ENCODE data around the gene CSK. TPM values are rescaled to one million over a fixed set of nuclear protein-coding genes. Genes with fewer than 3 reads are reported as not detected.

The CSK gene
- polyA plus RNA-seq, 4 donors, result 39.4 to 76.8 (median 53.2) TPM

GRCh38 chr15:74773731-74774252, 8.1 kb upstream of the CSK start:
- Histone ChIP-seq H3K4me3 (ENCODE audit: low read depth in 1 of 3, low read length in 3 of 3) (no peak overlapping the region), H3K36me3 (ENCODE audit: control insufficient read depth in 3 of 3, insufficient read depth in 2 of 3, low read depth in 1 of 3, low read length in 3 of 3) (peaks cover 0 to 3% (median 0%) of the 10 kb centered on the region in 3 donors), H3K27ac (ENCODE audit: low read depth in 1 of 3, low read length in 2 of 3) (peak overlapping the region in 1 of 3 donors; percentile 77), H3K27me3 (ENCODE audit: control insufficient read depth in 3 of 3, insufficient read depth in 3 of 3, low read length in 3 of 3) (no peaks in the 10 kb centered on the region), H3K9me3 (ENCODE audit: control insufficient read depth in 2 of 2, insufficient read depth in 1 of 2, low read depth in 1 of 2, low read length in 1 of 2) (no peaks in the 10 kb centered on the region), H3K4me1 (ENCODE audit: control insufficient read depth in 3 of 3, insufficient read depth in 2 of 3, low read depth in 1 of 3, low read length in 2 of 3) (peaks cover 8 to 44% (median 14%) of the 10 kb centered on the region in 3 donors)
- DNase-seq (peak; percentile 36 to 64), FAIRE-seq (no peak)
- 22 to 60% (median 35%) methylated on average over 5 of the region's 5 CpGs for WGBS, 3 donors

DNA sequence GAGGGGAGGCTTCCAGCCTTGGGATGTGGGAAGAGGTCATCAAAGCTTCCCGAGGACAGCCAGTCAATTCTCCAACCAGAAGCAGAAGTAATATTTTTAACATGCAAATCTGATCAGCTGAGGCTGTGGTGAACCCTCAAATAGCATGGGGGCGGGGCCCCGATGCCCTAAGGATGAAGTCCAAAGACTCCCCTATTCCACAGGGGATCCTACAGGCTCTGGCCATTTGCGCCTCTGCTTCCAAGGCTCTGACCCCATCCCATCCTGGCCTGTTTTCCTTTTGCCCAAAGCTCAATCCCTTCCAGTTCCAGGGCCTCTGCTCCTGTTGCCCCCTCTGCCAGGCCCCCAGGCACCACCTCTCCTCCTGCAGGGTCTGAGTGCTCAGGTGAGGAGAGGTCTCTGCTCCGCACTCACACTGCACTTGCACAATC, 6.7 kb upstream of the CSK start:
- H3K4me3 ChIP-seq (ENCODE audit: low read depth in 1 of 3, low read length in 3 of 3), result no peak overlapping the region
- FAIRE-seq (no peak), DNase-seq (no peak)
- H3K4me1 ChIP-seq (ENCODE audit: control insufficient read depth in 3 of 3, insufficient read depth in 2 of 3, low read depth in 1 of 3, low read length in 2 of 3), result peaks cover 8 to 54% (median 14%) of the 10 kb centered on the region in 3 donors
- H3K27me3 ChIP-seq (ENCODE audit: control insufficient read depth in 3 of 3, insufficient read depth in 3 of 3, low read length in 3 of 3), result no peaks in the 10 kb centered on the region
- 57 to 66% (median 60%) methylated on average over 5 of the region's 5 CpGs for WGBS, 3 donors
- H3K27ac ChIP-seq (ENCODE audit: low read depth in 1 of 3, low read length in 2 of 3), result no peak overlapping the region
- no peaks in the 10 kb centered on the region for H3K9me3 ChIP-seq (ENCODE audit: control insufficient read depth in 2 of 2, insufficient read depth in 1 of 2, low read depth in 1 of 2, low read length in 1 of 2)
- peaks cover 0 to 3% (median 0%) of the 10 kb centered on the region in 3 donors for H3K36me3 ChIP-seq (ENCODE audit: control insufficient read depth in 3 of 3, insufficient read depth in 2 of 3, low read depth in 1 of 3, low read length in 3 of 3)

DNA sequence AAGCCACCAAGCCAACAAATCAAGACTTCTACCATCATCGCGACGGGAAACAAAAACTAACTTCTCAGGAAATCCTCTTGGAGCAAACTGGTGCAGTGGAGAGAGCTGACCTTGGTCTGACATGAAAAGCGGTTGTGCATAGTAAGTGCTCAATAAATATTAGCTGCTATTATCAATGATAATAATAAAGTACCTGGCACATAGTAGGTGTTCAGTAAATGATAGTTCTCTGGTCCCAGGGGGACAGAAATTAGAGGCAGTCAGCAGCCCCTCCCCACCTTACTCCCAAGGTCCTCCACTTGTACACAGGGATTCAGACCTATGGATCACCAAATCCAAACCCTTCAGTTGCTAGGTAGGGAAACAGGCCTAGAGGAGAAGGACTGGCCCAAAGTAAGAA, 6.0 kb upstream of the CSK start:
- H3K27ac ChIP-seq (ENCODE audit: low read depth in 1 of 3, low read length in 2 of 3), result no peak overlapping the region
- 79 to 91% (median 85%) methylated on average over 4 of the region's 4 CpGs for WGBS, 3 donors
- peaks cover 0 to 3% (median 0%) of the 10 kb centered on the region in 3 donors for H3K36me3 ChIP-seq (ENCODE audit: control insufficient read depth in 3 of 3, insufficient read depth in 2 of 3, low read depth in 1 of 3, low read length in 3 of 3)
- peaks cover 11 to 61% (median 14%) of the 10 kb centered on the region in 3 donors for H3K4me1 ChIP-seq (ENCODE audit: control insufficient read depth in 3 of 3, insufficient read depth in 2 of 3, low read depth in 1 of 3, low read length in 2 of 3)
- H3K27me3 ChIP-seq (ENCODE audit: control insufficient read depth in 3 of 3, insufficient read depth in 3 of 3, low read length in 3 of 3), result no peaks in the 10 kb centered on the region
- FAIRE-seq (no peak), DNase-seq (no peak)
- H3K9me3 ChIP-seq (ENCODE audit: control insufficient read depth in 2 of 2, insufficient read depth in 1 of 2, low read depth in 1 of 2, low read length in 1 of 2), result no peaks in the 10 kb centered on the region
- H3K4me3 ChIP-seq (ENCODE audit: low read depth in 1 of 3, low read length in 3 of 3), result no peak overlapping the region

DNA sequence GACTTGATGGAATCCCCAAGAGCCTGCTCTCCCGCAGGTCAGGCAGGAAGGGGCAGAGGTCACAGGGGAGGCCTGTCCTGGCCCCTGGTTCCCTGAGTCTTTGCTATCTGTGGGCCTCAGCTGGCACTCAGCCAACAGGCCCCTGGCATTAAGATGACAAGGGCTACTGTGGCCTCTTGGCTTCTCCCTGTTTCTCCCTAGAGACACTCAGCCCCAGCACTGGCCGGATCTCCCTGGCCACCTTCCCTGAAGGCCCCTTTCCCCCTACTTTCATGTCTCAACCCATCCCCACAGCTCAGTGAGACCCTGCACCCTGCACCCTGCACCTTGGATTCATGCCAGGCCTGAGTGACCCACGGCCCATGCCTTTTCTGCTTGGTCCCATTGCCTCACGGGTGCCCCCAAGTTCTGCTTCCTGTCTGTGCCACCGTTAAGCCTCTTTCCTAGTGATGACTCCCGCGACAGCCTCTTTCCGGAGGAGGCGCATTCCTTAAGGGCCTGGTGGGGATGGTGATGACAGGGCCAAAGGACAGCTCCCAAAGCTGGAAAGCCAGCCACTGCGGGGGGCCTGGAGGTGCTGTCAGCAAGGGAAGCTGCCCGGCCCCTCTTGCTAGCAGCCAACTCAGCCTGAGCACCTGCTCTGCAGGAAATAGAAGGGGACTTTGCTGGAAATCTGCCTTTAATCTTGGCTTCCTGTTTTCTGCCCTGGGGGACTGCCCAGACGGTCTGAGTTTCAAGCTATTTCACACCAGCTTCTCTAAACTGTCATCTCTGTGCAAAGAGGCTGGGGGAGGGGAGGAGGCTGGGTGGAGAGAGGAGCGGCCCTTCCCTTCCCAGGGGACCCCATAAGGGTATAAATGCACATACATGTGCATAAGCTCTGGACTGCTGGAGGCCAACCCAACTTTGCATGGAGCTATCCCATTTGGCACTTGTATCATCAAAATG, 4.8 kb upstream of the CSK start:
- DNase-seq, result peak in 1 of 2 donors; percentile 43
- FAIRE-seq, result no peak
- H3K4me1 ChIP-seq (ENCODE audit: control insufficient read depth in 3 of 3, insufficient read depth in 2 of 3, low read depth in 1 of 3, low read length in 2 of 3), result peaks cover 12 to 70% (median 18%) of the 10 kb centered on the region in 3 donors

DNA sequence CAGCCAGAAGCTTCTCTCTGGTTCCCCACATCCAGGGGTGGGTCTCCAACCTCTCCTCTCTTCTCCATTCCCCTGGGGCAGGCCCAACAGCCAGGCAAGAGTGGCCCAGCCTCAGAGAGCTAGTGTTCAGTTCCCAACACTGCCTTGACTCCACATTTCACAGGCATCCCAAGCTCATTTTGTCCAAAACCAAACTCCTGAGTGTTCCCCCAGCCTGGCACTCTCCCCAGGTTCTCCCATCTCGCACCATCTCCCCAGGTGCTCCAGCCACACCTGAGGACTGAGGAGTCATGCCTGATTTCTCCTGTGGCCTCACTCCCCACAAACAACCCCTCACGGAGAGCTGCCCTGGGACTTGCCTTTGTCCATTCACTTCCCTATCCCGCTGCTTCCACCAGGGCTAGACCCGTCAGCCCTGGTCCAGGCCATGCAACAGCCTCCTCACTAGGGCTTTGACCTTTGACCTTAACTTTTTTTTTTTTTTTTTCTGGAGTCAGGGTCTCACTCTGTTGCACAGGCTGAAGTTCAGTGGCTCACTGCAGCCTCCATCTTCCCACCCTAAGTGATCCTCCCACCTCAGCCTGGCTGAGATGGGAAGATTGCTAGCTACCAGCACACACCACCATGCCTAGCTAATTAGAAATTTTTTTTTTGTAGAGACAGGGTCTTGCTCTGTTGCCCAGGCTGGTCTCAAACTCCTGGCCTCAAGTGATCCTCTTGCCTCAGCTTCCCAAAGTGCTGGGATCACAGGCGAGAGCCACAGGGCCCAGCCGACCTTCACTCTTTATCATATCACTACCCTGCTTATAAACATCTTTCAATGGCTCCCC, 3.9 kb upstream of the CSK start:
- Histone ChIP-seq H3K36me3 (ENCODE audit: control insufficient read depth in 3 of 3, insufficient read depth in 2 of 3, low read depth in 1 of 3, low read length in 3 of 3) (peaks cover 0 to 3% (median 0%) of the 10 kb centered on the region in 3 donors), H3K4me1 (ENCODE audit: control insufficient read depth in 3 of 3, insufficient read depth in 2 of 3, low read depth in 1 of 3, low read length in 2 of 3) (peaks cover 12 to 71% (median 18%) of the 10 kb centered on the region in 3 donors), H3K27me3 (ENCODE audit: control insufficient read depth in 3 of 3, insufficient read depth in 3 of 3, low read length in 3 of 3) (no peaks in the 10 kb centered on the region), H3K9me3 (ENCODE audit: control insufficient read depth in 2 of 2, insufficient read depth in 1 of 2, low read depth in 1 of 2, low read length in 1 of 2) (no peaks in the 10 kb centered on the region), H3K27ac (ENCODE audit: low read depth in 1 of 3, low read length in 2 of 3) (peak overlapping the region in 2 of 3 donors; percentile 35 to 73), H3K4me3 (ENCODE audit: low read depth in 1 of 3, low read length in 3 of 3) (no peak overlapping the region)
- FAIRE-seq (no peak), DNase-seq (no peak)
- WGBS, 3 donors, result 37 to 55% (median 50%) methylated on average over 6 of the region's 6 CpGs

More for the DNA sequence above, 4.8 kb upstream of the CSK start:
- 20 to 35% (median 31%) methylated on average over 13 of the region's 13 CpGs for WGBS, 3 donors
- no peaks in the 10 kb centered on the region for H3K27me3 ChIP-seq (ENCODE audit: control insufficient read depth in 3 of 3, insufficient read depth in 3 of 3, low read length in 3 of 3)
- peak overlapping the region; percentile 8 to 73 (median 16) for H3K27ac ChIP-seq (ENCODE audit: low read depth in 1 of 3, low read length in 2 of 3)
- H3K9me3 ChIP-seq (ENCODE audit: control insufficient read depth in 2 of 2, insufficient read depth in 1 of 2, low read depth in 1 of 2, low read length in 1 of 2), result no peaks in the 10 kb centered on the region
- no peak overlapping the region for H3K4me3 ChIP-seq (ENCODE audit: low read depth in 1 of 3, low read length in 3 of 3)
- H3K36me3 ChIP-seq (ENCODE audit: control insufficient read depth in 3 of 3, insufficient read depth in 2 of 3, low read depth in 1 of 3, low read length in 3 of 3), result peaks cover 0 to 3% (median 0%) of the 10 kb centered on the region in 3 donors

- Histone ChIP-seq H3K27me3 (ENCODE audit: control insufficient read depth in 3 of 3, insufficient read depth in 3 of 3, low read length in 3 of 3) (no peaks in the 10 kb centered on the region), H3K36me3 (ENCODE audit: control insufficient read depth in 3 of 3, insufficient read depth in 2 of 3, low read depth in 1 of 3, low read length in 3 of 3) (peaks cover 0 to 7% (median 0%) of the 10 kb centered on the region in 3 donors), H3K4me1 (ENCODE audit: control insufficient read depth in 3 of 3, insufficient read depth in 2 of 3, low read depth in 1 of 3, low read length in 2 of 3) (peaks cover 12 to 72% (median 17%) of the 10 kb centered on the region in 3 donors), H3K4me3 (ENCODE audit: low read depth in 1 of 3, low read length in 3 of 3) (no peak overlapping the region), H3K27ac (ENCODE audit: low read depth in 1 of 3, low read length in 2 of 3) (peak overlapping the region in 2 of 3 donors; percentile 27 to 35), H3K9me3 (ENCODE audit: control insufficient read depth in 2 of 2, insufficient read depth in 1 of 2, low read depth in 1 of 2, low read length in 1 of 2) (no peaks in the 10 kb centered on the region)
- DNase-seq (no peak), FAIRE-seq (no peak)
- 61 to 76% (median 76%) methylated on average over 5 of the region's 5 CpGs for WGBS, 3 donors
These were observed 3.3 kb upstream of the CSK start for GRCh38 chr15:74778599-74778970.

DNA sequence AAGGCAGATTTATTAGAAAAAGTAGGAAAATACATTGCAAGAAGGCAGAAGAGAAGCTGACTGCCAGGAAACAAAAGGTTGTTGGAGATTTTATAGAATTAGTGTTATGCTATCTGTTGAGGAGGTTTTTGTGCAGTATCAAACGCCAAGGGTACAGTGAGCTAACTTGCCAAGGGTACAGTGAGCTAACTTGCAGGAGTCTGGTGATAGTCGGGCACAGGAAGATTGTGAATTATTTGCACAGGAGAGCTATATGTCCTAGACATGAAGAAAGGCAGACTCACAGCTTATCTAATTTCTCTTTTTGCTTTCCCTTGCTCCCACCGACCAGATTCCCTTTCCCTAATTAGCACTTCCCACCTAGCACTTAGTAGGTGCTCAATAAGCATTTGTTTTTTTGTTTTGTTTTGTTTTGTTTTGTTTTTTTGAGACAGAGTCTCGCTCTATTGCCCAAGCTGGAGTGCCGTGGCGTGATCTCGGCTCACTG, 2.7 kb upstream of the CSK start:
- Histone ChIP-seq H3K9me3 (ENCODE audit: control insufficient read depth in 2 of 2, insufficient read depth in 1 of 2, low read depth in 1 of 2, low read length in 1 of 2) (no peaks in the 10 kb centered on the region), H3K4me3 (ENCODE audit: low read depth in 1 of 3, low read length in 3 of 3) (no peak overlapping the region), H3K27me3 (ENCODE audit: control insufficient read depth in 3 of 3, insufficient read depth in 3 of 3, low read length in 3 of 3) (no peaks in the 10 kb centered on the region), H3K27ac (ENCODE audit: low read depth in 1 of 3, low read length in 2 of 3) (peak overlapping the region in 1 of 3 donors; percentile 14), H3K4me1 (ENCODE audit: control insufficient read depth in 3 of 3, insufficient read depth in 2 of 3, low read depth in 1 of 3, low read length in 2 of 3) (peaks cover 12 to 72% (median 22%) of the 10 kb centered on the region in 3 donors), H3K36me3 (ENCODE audit: control insufficient read depth in 3 of 3, insufficient read depth in 2 of 3, low read depth in 1 of 3, low read length in 3 of 3) (peaks cover 0 to 13% (median 0%) of the 10 kb centered on the region in 3 donors)
- FAIRE-seq (no peak), DNase-seq (no peak)
- 38 to 49% (median 43%) methylated on average over 7 of the region's 7 CpGs for WGBS, 3 donors

Data from small intestine (tissue), 7 donors.